Measurements from ENCODE around the gene PDIK1L. TPM values are rescaled to one million over a fixed set of nuclear protein-coding genes. Genes with fewer than 3 reads are reported as not detected.

Gene PDIK1L
- total and polyA plus RNA-seq, 2 experiments from 2014 or later: 2.6 to 16.8 TPM

DNA sequence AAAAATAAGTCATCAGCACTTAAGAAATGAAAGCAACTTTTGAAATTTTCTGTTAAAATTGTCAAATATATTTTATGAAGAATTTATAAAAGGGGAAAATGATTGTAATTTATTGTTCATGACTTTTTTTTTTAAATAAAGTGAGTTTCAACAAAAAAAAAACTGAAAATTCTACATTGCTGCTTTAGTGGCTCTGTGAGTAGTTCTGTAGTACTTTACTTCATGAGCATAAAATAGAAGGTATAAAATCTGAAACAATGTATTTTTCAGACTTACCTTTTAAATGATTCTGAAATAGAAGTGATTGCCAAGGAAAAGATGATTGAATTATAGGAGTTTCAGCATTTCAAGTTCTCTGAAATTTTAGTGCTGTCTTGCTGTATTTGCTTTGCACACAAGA, 13.8 kb downstream of the PDIK1L start:
- no peak overlapping the region for H2AFZ ChIP-seq
- H3K9me2 ChIP-seq (replicated peaks; ENCODE audit: insufficient read depth): no peaks in the 10 kb centered on the region
- peaks cover 15% of the 10 kb centered on the region for H3K79me2 ChIP-seq
- no peak for DNase-seq (ENCODE audit: low spot score)
- H3K36me3 ChIP-seq (replicated peaks; ENCODE audit: insufficient read depth, low read depth): no peaks in the 10 kb centered on the region
- H3K4me1 ChIP-seq (ENCODE audit: insufficient read depth): peaks cover 3% of the 10 kb centered on the region
- H3K27ac ChIP-seq: no peak overlapping the region
- H4K20me1 ChIP-seq (ENCODE audit: insufficient read depth, poor library complexity, severe bottlenecking): peaks cover 4% of the 10 kb centered on the region
- H3K27me3 ChIP-seq: no peaks in the 10 kb centered on the region
- H3K9me3 ChIP-seq (ENCODE audit: low read depth): no peaks in the 10 kb centered on the region
- H3K4me3 ChIP-seq: no peak overlapping the region
- TF ChIP-seq EZH2 (IDR thresholded peaks at IDR 0.05; ENCODE audit: borderline replicate concordance) (no peak), EZH2phosphoT487 (IDR thresholded peaks at IDR 0.05; ENCODE audit: low read depth, severe bottlenecking, unreplicated experiment) (no peak)
- TF ChIP-seq, protein P1, sequence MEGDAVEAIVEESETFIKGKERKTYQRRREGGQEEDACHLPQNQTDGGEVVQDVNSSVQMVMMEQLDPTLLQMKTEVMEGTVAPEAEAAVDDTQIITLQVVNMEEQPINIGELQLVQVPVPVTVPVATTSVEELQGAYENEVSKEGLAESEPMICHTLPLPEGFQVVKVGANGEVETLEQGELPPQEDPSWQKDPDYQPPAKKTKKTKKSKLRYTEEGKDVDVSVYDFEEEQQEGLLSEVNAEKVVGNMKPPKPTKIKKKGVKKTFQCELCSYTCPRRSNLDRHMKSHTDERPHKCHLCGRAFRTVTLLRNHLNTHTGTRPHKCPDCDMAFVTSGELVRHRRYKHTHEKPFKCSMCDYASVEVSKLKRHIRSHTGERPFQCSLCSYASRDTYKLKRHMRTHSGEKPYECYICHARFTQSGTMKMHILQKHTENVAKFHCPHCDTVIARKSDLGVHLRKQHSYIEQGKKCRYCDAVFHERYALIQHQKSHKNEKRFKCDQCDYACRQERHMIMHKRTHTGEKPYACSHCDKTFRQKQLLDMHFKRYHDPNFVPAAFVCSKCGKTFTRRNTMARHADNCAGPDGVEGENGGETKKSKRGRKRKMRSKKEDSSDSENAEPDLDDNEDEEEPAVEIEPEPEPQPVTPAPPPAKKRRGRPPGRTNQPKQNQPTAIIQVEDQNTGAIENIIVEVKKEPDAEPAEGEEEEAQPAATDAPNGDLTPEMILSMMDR (IDR thresholded peaks at IDR 0.05; ENCODE audit: poor library complexity): no peak
- H3K4me2 ChIP-seq: no peak overlapping the region

DNA sequence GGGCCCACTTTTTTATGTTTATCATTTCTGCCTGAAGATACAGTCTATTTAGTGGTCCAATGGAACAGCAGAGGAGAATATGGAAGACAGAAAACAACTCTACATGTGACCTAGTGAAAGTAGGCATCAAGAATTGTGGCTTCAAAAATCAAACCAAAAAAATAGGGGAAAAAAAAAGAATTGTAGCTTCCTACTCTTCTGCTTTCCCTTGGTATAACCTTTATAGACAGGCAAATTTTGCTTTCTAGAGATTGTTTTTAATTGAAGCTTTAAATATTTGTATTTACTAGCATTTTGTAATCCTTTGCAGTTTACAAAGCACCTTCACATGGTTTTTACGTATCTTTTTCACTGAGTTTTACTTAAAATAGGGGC, 14.3 kb downstream of the PDIK1L start:
- no peaks in the 10 kb centered on the region for H3K9me3 ChIP-seq (ENCODE audit: low read depth)
- no peaks in the 10 kb centered on the region for H3K9me2 ChIP-seq (replicated peaks; ENCODE audit: insufficient read depth)
- H3K4me3 ChIP-seq: no peak overlapping the region
- peaks cover 15% of the 10 kb centered on the region for H3K79me2 ChIP-seq
- peak overlapping the region; percentile 47 for H3K27ac ChIP-seq
- peaks cover 3% of the 10 kb centered on the region for H3K4me1 ChIP-seq (ENCODE audit: insufficient read depth)
- no peak overlapping the region for H2AFZ ChIP-seq
- DNase-seq (ENCODE audit: low spot score): no peak
- no peak for TF ChIP-seq EZH2 (IDR thresholded peaks at IDR 0.05; ENCODE audit: borderline replicate concordance)
- no peak for TF ChIP-seq EZH2phosphoT487 (IDR thresholded peaks at IDR 0.05; ENCODE audit: low read depth, severe bottlenecking, unreplicated experiment)
- TF ChIP-seq, protein P1 (IDR thresholded peaks at IDR 0.05; ENCODE audit: poor library complexity): no peak
- 76% methylated on average over 1 of the region's 1 CpG for WGBS (ENCODE audit: low lambda C conversion rate, missing lambda C conversion rate)
- peaks cover 4% of the 10 kb centered on the region for H4K20me1 ChIP-seq (ENCODE audit: insufficient read depth, poor library complexity, severe bottlenecking)
- no peaks in the 10 kb centered on the region for H3K27me3 ChIP-seq
- no peak overlapping the region for H3K4me2 ChIP-seq
- H3K36me3 ChIP-seq (replicated peaks; ENCODE audit: insufficient read depth, low read depth): no peaks in the 10 kb centered on the region

DNA sequence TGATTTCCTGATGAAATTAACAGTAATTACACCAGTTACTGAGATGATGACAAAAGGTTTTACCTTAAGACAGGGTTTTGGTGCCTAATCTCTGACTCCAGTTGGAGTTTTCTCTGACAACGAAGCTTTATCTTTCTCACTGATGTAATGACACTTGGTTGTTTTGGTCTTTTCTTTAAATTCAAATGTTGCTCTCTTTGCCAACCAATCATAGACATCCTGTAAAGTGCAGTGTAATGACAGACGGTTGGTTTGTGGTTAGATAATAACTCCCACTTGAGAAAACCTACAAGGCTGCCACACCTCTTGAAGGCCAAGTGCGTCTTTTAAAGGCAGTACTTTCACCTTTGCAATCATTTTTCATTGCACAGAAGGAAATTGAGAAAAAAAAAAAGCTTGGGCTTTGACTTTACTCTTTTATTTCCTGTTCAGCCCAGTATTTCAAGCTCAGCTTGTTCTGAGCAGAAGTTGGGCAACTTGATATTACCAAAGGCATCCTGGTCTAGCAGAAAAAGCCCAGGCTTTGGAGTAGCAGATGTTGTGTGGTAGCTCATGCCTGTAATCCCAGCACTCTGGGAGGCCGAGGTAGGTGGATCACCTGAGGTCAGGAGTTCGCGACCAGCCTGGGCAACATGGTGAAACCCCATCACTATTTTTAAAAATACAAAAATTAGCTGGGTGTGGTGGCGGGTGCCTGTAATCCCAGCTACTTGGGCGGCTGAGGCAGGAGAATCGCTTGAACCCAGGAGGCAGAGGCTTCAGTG, 14.9 kb downstream of the PDIK1L start:
- Histone ChIP-seq H3K9me2 (replicated peaks; ENCODE audit: insufficient read depth) (no peaks in the 10 kb centered on the region), H4K20me1 (ENCODE audit: insufficient read depth, poor library complexity, severe bottlenecking) (peaks cover 4% of the 10 kb centered on the region), H3K36me3 (replicated peaks; ENCODE audit: insufficient read depth, low read depth) (no peaks in the 10 kb centered on the region), H3K27ac (peak overlapping the region; percentile 64), H3K4me3 (no peak overlapping the region), H3K79me2 (peaks cover 13% of the 10 kb centered on the region), H2AFZ (no peak overlapping the region), H3K27me3 (no peaks in the 10 kb centered on the region), H3K4me2 (peak overlapping the region; percentile 27), H3K9me3 (ENCODE audit: low read depth) (no peaks in the 10 kb centered on the region), H3K4me1 (ENCODE audit: insufficient read depth) (peaks cover 3% of the 10 kb centered on the region)
- no peak for TF ChIP-seq EZH2phosphoT487 (IDR thresholded peaks at IDR 0.05; ENCODE audit: low read depth, severe bottlenecking, unreplicated experiment)
- TF ChIP-seq, protein P1 (IDR thresholded peaks at IDR 0.05; ENCODE audit: poor library complexity): no peak
- TF ChIP-seq EZH2 (IDR thresholded peaks at IDR 0.05; ENCODE audit: borderline replicate concordance): no peak
- 67% methylated on average over 9 of the region's 9 CpGs for WGBS (ENCODE audit: low lambda C conversion rate, missing lambda C conversion rate)
- DNase-seq (ENCODE audit: low spot score): peak; percentile 50
